B cell (primary cell): ENCODE data around the gene LZIC. TPM values are rescaled to one million over a fixed set of nuclear protein-coding genes. Genes with fewer than 3 reads are reported as not detected.

Source experiments
- ATAC-seq: fragments of 200-7000 bp; cut with Tn5 transposase; one replicate; pipeline ENCODE4 v1.10.0; 2021; ENCODE audit warnings: low read depth, mild to moderate bottlenecking, moderate number of reproducible peaks, moderate library complexity
- CTCF ChIA-PET: fragments of 350-600 bp; sonication (Branson Sonifier 250); formaldehyde crosslinking; loops from one replicate; lab custom pipeline; 2021; ENCODE audit warnings: antibody characterized with exemption, inconsistent platforms; lab: Charles Lee
- POLR2A ChIA-PET: fragments of 350-600 bp; sonication (Branson Sonifier 250); formaldehyde crosslinking; loops from one replicate; lab custom pipeline; 2021; ENCODE audit warnings: antibody characterized with exemption; lab: Charles Lee
- DNase-seq: peaks from one replicate; pipeline ENCODE4 v3.0.0; 2013
- H2AFZ ChIP-seq: 2 replicates; pipeline ENCODE4 v1.6.1; 2012; ENCODE audit warnings: mild to moderate bottlenecking, low read depth, low read length; ENCODE audit not compliant: insufficient read depth, poor library complexity, severe bottlenecking
- H3K27ac ChIP-seq, 2 donors: 1 replicate in 1 of 2; 2 replicates in 1 of 2; pipeline ENCODE4 v1.5.1; 2012 to 2013; ENCODE audit warnings: low read length in 2 of 2, mild to moderate bottlenecking in 2 of 2, moderate library complexity in 1 of 2
- H3K27me3 ChIP-seq, 4 experiments: fragments of 200-600 bp in 1 of 4; sonication (generic) in 1 of 4; replicated peaks in 1 of 4; 1 replicate in 2 of 4; 2 replicates in 2 of 4; pipeline versions ENCODE4 v1.6.1 to v1.7.0; 2013 to 2016; ENCODE audit warnings: low read length in 3 of 4, mild to moderate bottlenecking in 2 of 4, mixed read lengths in 1 of 4, moderate library complexity in 1 of 4; ENCODE audit not compliant: insufficient read depth in 4 of 4, control insufficient read depth in 3 of 4; ENCODE audit errors: control extremely low read depth in 1 of 4
- H3K36me3 ChIP-seq, 2 experiments: replicated peaks in 1 of 2; 1 replicate in 1 of 2; 2 replicates in 1 of 2; pipeline versions ENCODE4 v1.6.1 to v1.7.1; 2013; ENCODE audit warnings: low read length in 1 of 2; ENCODE audit not compliant: insufficient read depth in 2 of 2, control insufficient read depth in 1 of 2; ENCODE audit errors: control extremely low read depth in 1 of 2, extremely low read depth in 1 of 2
- H3K4me1 ChIP-seq, 2 donors: fragments of 200-600 bp in 1 of 2; sonication (generic) in 1 of 2; 1 replicate in 1 of 2; 2 replicates in 1 of 2; pipeline versions ENCODE4 v1.5.1 to v1.6.1; 2013 to 2017; ENCODE audit warnings: low read length in 2 of 2; ENCODE audit not compliant: control insufficient read depth in 2 of 2, insufficient read depth in 2 of 2
- H3K4me2 ChIP-seq: replicated peaks from 2 replicates; pipeline ENCODE3; 2012; ENCODE audit warnings: mild to moderate bottlenecking, low read depth, low read length; ENCODE audit not compliant: poor library complexity, severe bottlenecking
- H3K4me3 ChIP-seq, 5 experiments: fragments of 200-600 bp in 1 of 5; sonication (generic) in 1 of 5; 1 replicate in 3 of 5; 2 replicates in 2 of 5; pipeline versions ENCODE4 v1.5.1 to v1.7.0; 2011 to 2016; ENCODE audit warnings: low read length in 4 of 5, mild to moderate bottlenecking in 4 of 5, low read depth in 2 of 5, control low read depth in 1 of 5, moderate library complexity in 1 of 5; ENCODE audit not compliant: insufficient read depth in 1 of 5; ENCODE audit errors: control extremely low read depth in 1 of 5, extremely low read depth in 1 of 5
- H3K79me2 ChIP-seq: fragments of 200-600 bp; sonication (generic); one replicate; pipeline ENCODE4 v1.6.0; 2016; ENCODE audit warnings: low read length; ENCODE audit not compliant: control insufficient read depth, insufficient read depth
- H3K9ac ChIP-seq: fragments of 200-600 bp; sonication (generic); 2 replicates; pipeline ENCODE4 v1.6.1; 2017; ENCODE audit warnings: mild to moderate bottlenecking, low read length, moderate library complexity
- H3K9me3 ChIP-seq, 3 donors: one replicate each; pipeline versions ENCODE4 v1.6.1 to v1.7.1; 2013; ENCODE audit warnings: low read length in 2 of 3; ENCODE audit not compliant: control insufficient read depth in 2 of 3, insufficient read depth in 1 of 3; ENCODE audit errors: control extremely low read depth in 1 of 3
- H4K20me1 ChIP-seq: 2 replicates; pipeline ENCODE4 v1.6.0; 2012; ENCODE audit warnings: mild to moderate bottlenecking, low read length; ENCODE audit not compliant: insufficient read depth, control insufficient read depth, poor library complexity, severe bottlenecking
- H3K27ac Mint-ChIP-seq: one replicate; pipeline ENCODE4 v1.8.0; 2021; ENCODE audit warnings: mixed read lengths
- H3K27me3 Mint-ChIP-seq: one replicate; pipeline ENCODE4 v1.8.0; 2021; ENCODE audit warnings: mixed read lengths
- H3K4me1 Mint-ChIP-seq: one replicate; pipeline ENCODE4 v1.8.0; 2021; ENCODE audit warnings: mixed read lengths
- H3K4me3 Mint-ChIP-seq: one replicate; pipeline ENCODE4 v1.8.0; 2021; ENCODE audit warnings: mixed read lengths
- H3K9me3 Mint-ChIP-seq: one replicate; pipeline ENCODE4 v1.8.0; 2022; ENCODE audit warnings: mixed read lengths; ENCODE audit not compliant: insufficient read depth
- CTCF ChIP-seq: fragments of 200-600 bp; IDR thresholded peaks from one replicate; pipeline ENCODE4 v1.8.0; 2022; ENCODE audit warnings: antibody characterized with exemption, mild to moderate bottlenecking
- EZH2 ChIP-seq: IDR thresholded peaks from 2 replicates; pipeline ENCODE4 v1.6.1; 2012; ENCODE audit warnings: borderline replicate concordance, low read depth, mild to moderate bottlenecking, moderate library complexity, low read length; ENCODE audit not compliant: insufficient read depth, poor library complexity, severe bottlenecking
- WGBS: methylation state at CpG from one replicate; pipeline ENCODE4 v1.1.5; 2013; ENCODE audit warnings: missing lambda C conversion rate; ENCODE audit not compliant: insufficient coverage; 5-methylcytosine and 5-hydroxymethylcytosine counted together
- intact Hi-C: fragments of 100-400 bp; cut with micrococcal nuclease; formaldehyde crosslinking; loops from one replicate; pipeline ENCODE4 v1.10.0; 2022
- polyA plus RNA-seq: library from polyadenylated mRNA; depleted of rRNA; stranded (reverse); fragments of >200 nt; gene quantifications from 2 replicates; pipeline ENCODE4 v1.2.3, GENCODE V29; 2012
- total RNA-seq, 2 donors: library from RNA; stranded (reverse); fragments of 120-200 nt in 1 of 2; gene quantifications; 1 replicate in 1 of 2; 2 replicates in 1 of 2; pipeline versions ENCODE4 v1.2.3 to v1.2.4, GENCODE V29; 2013 to 2022

The LZIC gene
- total and polyA plus RNA-seq, 2 donors (not counting 1 experiment from before 2014, with no cell fraction given): 6.2 to 26.0 TPM

GRCh38 chr1:9960706-9961562 lies 17.7 kb upstream of the LZIC start:
- no peaks in the 10 kb centered on the region for H4K20me1 ChIP-seq
- DNase-seq (peak; percentile 73), ATAC-seq (peak; percentile 99)
- peak overlapping the region; percentile 85 for H3K27ac Mint-ChIP-seq
- peak overlapping the region; percentile 57 for H3K9ac ChIP-seq
- H3K9me3 ChIP-seq: no peaks in the 10 kb centered on the region
- no peak for TF ChIP-seq EZH2
- no peak for TF ChIP-seq CTCF
- peak overlapping the region; percentile 2 to 44 for H3K27ac ChIP-seq
- peaks cover 26% of the 10 kb centered on the region for H3K79me2 ChIP-seq
- intact Hi-C loops: loop anchor here (1.0 kb wide), 1 partner anchor 11 kb away; no protein-coding TSS in a partner anchor
- H3K27me3 Mint-ChIP-seq: no peaks in the 10 kb centered on the region
- peaks cover 13% of the 10 kb centered on the region for H3K4me1 Mint-ChIP-seq
- H3K4me1 ChIP-seq: peaks cover 11 to 14% of the 10 kb centered on the region in 2 donors
- ChIA-PET POLR2A (interaction anchor here (0.7 to 1.5 kb wide), 2 partner anchors 10 to 13 kb away, joined by 8 to 14 read pairs; no protein-coding TSS in a partner anchor), CTCF (interaction anchor here (0.6 to 4.7 kb wide), 6 partner anchors 10 to 930 kb away, joined by 3 to 33 read pairs (median 3); partner anchors contain the start of gene CENPS)
- H3K36me3 ChIP-seq: peaks cover 0 to 3% of the 10 kb centered on the region in 2 experiments
- H3K27me3 ChIP-seq: no peaks in the 10 kb centered on the region
- H3K4me2 ChIP-seq: peak overlapping the region; percentile 61
- 43% methylated on average over 5 of the region's 12 CpGs for WGBS
- H3K9me3 Mint-ChIP-seq: no peaks in the 10 kb centered on the region
- H3K4me3 ChIP-seq: peak overlapping the region in 2 of 5 experiments; percentile 13 to 46
- H2AFZ ChIP-seq: peak overlapping the region; percentile 69
- peak overlapping the region; percentile 66 for H3K4me3 Mint-ChIP-seq
